ENCODE data around the gene ZNF454. TPM values are rescaled to one million over a fixed set of nuclear protein-coding genes. Genes with fewer than 3 reads are reported as not detected.

Gene ZNF454
- total and polyA plus RNA-seq, 2 donors (not counting 1 experiment from before 2014, with no cell fraction given), result 0.22 TPM; not detected in 1

DNA sequence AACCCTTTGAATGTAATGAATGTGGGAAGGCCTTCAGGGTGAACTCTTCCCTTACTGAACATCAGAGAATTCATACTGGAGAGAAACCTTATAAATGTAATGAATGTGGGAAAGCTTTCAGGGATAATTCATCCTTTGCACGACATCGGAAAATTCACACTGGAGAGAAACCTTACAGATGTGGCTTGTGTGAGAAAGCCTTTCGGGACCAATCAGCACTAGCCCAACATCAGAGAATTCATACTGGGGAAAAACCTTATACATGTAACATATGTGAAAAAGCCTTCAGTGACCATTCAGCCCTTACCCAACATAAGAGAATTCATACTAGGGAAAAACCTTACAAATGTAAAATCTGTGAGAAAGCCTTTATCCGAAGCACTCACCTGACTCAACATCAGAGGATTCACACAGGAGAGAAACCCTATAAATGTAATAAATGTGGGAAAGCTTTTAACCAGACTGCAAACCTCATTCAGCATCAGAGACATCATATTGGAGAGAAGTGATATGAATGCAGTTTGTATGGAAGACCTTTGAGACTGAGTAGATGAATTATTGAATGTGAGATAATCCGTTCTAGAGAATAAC lies 24.6 kb downstream of the ZNF454 start:
- H3K4me3 Mint-ChIP-seq, result no peak overlapping the region

DNA sequence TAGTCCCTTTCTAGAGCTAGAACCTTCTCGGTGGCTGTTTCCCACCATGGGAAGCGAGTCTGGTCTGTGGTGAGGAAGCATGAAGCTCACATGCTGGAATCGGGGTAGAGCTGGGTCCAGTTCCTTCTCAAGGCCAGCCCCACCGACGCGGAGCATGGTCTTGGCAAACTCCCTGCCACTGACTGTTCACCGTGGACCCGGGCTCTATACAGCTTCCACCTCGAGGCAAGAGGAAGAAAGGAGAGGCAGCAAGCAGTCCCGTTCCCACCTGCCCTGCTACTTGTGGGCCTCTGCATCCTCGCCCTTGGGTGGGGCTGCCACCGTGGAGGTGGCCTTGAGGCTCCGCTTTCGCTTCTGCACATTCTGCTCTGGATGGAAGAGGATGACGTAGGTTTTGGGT lies 40.4 kb downstream of the ZNF454 start:
- H3K27ac ChIP-seq (ENCODE audit: low read length in 2 of 2), result no peak overlapping the region
- WGBS (ENCODE audit: insufficient coverage), result 93% methylated on average over 14 of the region's 15 CpGs
- ATAC-seq (ENCODE audit: low read depth) (no peak), DNase-seq (no peak)
- no peak overlapping the region for H3K4me3 ChIP-seq (ENCODE audit: control extremely low read depth in 1 of 5, extremely low read depth in 1 of 5, insufficient read depth in 1 of 5, low read depth in 2 of 5, low read length in 4 of 5)
- ChIA-PET POLR2A (no interaction called here), CTCF (no interaction called here)
- no peaks in the 10 kb centered on the region for H3K4me1 Mint-ChIP-seq
- H3K27me3 ChIP-seq (replicated peaks in 1 of 4; ENCODE audit: control extremely low read depth in 1 of 4, control insufficient read depth in 3 of 4, insufficient read depth in 4 of 4, low read length in 3 of 4), result no peaks in the 10 kb centered on the region
- H3K27me3 Mint-ChIP-seq, result no peaks in the 10 kb centered on the region
- H3K4me1 ChIP-seq (ENCODE audit: control insufficient read depth in 2 of 2, insufficient read depth in 2 of 2, low read length in 2 of 2), result no peaks in the 10 kb centered on the region
- no peaks in the 10 kb centered on the region for H3K36me3 ChIP-seq (replicated peaks in 1 of 2; ENCODE audit: control extremely low read depth in 1 of 2, control insufficient read depth in 1 of 2, extremely low read depth in 1 of 2, insufficient read depth in 2 of 2, low read length in 1 of 2)
- TF ChIP-seq EZH2 (IDR thresholded peaks at IDR 0.05; ENCODE audit: borderline replicate concordance, insufficient read depth, low read depth, low read length, poor library complexity, severe bottlenecking), result no peak
- H3K9me3 Mint-ChIP-seq (ENCODE audit: insufficient read depth), result peaks cover under 1% of the 10 kb centered on the region
- no peak overlapping the region for H3K4me2 ChIP-seq (replicated peaks; ENCODE audit: low read depth, low read length, poor library complexity, severe bottlenecking)
- H3K9ac ChIP-seq (ENCODE audit: low read length), result no peak overlapping the region
- H3K9me3 ChIP-seq (ENCODE audit: control extremely low read depth in 1 of 3, control insufficient read depth in 2 of 3, insufficient read depth in 1 of 3, low read length in 2 of 3), result peaks cover 0 to 63% (median 15%) of the 10 kb centered on the region in 3 donors
- H3K79me2 ChIP-seq (ENCODE audit: control insufficient read depth, insufficient read depth, low read length), result no peaks in the 10 kb centered on the region
- H4K20me1 ChIP-seq (ENCODE audit: control insufficient read depth, insufficient read depth, low read length, poor library complexity, severe bottlenecking), result no peaks in the 10 kb centered on the region
- no peak overlapping the region for H2AFZ ChIP-seq (ENCODE audit: insufficient read depth, low read depth, low read length, poor library complexity, severe bottlenecking)
- no peak overlapping the region for H3K4me3 Mint-ChIP-seq
- no peak overlapping the region for H3K27ac Mint-ChIP-seq
- intact Hi-C loops (cut with micrococcal nuclease), result no loop called here

More for the DNA sequence above, 24.6 kb downstream of the ZNF454 start:
- CTCF ChIA-PET, result no interaction called here
- Histone ChIP-seq H3K4me3 (ENCODE audit: control extremely low read depth in 1 of 5, extremely low read depth in 1 of 5, insufficient read depth in 1 of 5, low read depth in 2 of 5, low read length in 4 of 5) (no peak overlapping the region), H3K4me1 (ENCODE audit: control insufficient read depth in 2 of 2, insufficient read depth in 2 of 2, low read length in 2 of 2) (no peaks in the 10 kb centered on the region), H3K79me2 (ENCODE audit: control insufficient read depth, insufficient read depth, low read length) (no peaks in the 10 kb centered on the region), H3K27me3 (replicated peaks in 1 of 4; ENCODE audit: control extremely low read depth in 1 of 4, control insufficient read depth in 3 of 4, insufficient read depth in 4 of 4, low read length in 3 of 4) (no peaks in the 10 kb centered on the region), H3K27ac (ENCODE audit: low read length in 2 of 2) (no peak overlapping the region), H2AFZ (ENCODE audit: insufficient read depth, low read depth, low read length, poor library complexity, severe bottlenecking) (no peak overlapping the region), H3K36me3 (replicated peaks in 1 of 2; ENCODE audit: control extremely low read depth in 1 of 2, control insufficient read depth in 1 of 2, extremely low read depth in 1 of 2, insufficient read depth in 2 of 2, low read length in 1 of 2) (no peaks in the 10 kb centered on the region), H3K9ac (ENCODE audit: low read length) (no peak overlapping the region), H4K20me1 (ENCODE audit: control insufficient read depth, insufficient read depth, low read length, poor library complexity, severe bottlenecking) (no peaks in the 10 kb centered on the region), H3K9me3 (ENCODE audit: control extremely low read depth in 1 of 3, control insufficient read depth in 2 of 3, insufficient read depth in 1 of 3, low read length in 2 of 3) (peaks cover 5 to 66% (median 59%) of the 10 kb centered on the region in 3 donors), H3K4me2 (replicated peaks; ENCODE audit: low read depth, low read length, poor library complexity, severe bottlenecking) (no peak overlapping the region)
- POLR2A ChIA-PET, result no interaction called here
- no peaks in the 10 kb centered on the region for H3K27me3 Mint-ChIP-seq
- no peak overlapping the region for H3K27ac Mint-ChIP-seq
- no peak for TF ChIP-seq EZH2 (IDR thresholded peaks at IDR 0.05; ENCODE audit: borderline replicate concordance, insufficient read depth, low read depth, low read length, poor library complexity, severe bottlenecking)
- H3K4me1 Mint-ChIP-seq, result no peaks in the 10 kb centered on the region
- H3K9me3 Mint-ChIP-seq (ENCODE audit: insufficient read depth), result peaks cover 35% of the 10 kb centered on the region
- no CpG with 5 or more reads among the region's 5 CpGs for WGBS (ENCODE audit: insufficient coverage)
- intact Hi-C loops (cut with micrococcal nuclease), result no loop called here
- DNase-seq (no peak), ATAC-seq (ENCODE audit: low read depth) (no peak)
